Measurements from ENCODE around the gene CRLF3. TPM values are rescaled to one million over a fixed set of nuclear protein-coding genes. Genes with fewer than 3 reads are reported as not detected.

Gene CRLF3
- total RNA-seq (2014; rRNA removed; shearing (Covaris generic)): 25.8 and 28.0 TPM in 2 replicates

GRCh38 chr17:30824356-30825145 lies at the start of gene CRLF3:
CRLF3 (minus strand) TSS chr17:30824692; CDS start chr17:30824651, 41 bp downstream.
- Histone ChIP-seq H3K4me1 (replicated peaks) (peaks cover 20% of the 10 kb centered on the region), H3K36me3 (peaks cover 5% of the 10 kb centered on the region; the same call in 1 of the 2 replicates), H3K27me3 (replicated peaks) (no peaks in the 10 kb centered on the region), H3K27ac (peak within 1 kb of the TSS; percentile 38), H3K9me3 (replicated peaks) (no peaks in the 10 kb centered on the region), H3K4me3 (peak within 1 kb of the TSS; percentile 86)
- DNase-seq (ENCODE audit: low read depth in 1 of 2, low spot score in 2 of 2): peak; percentile 82 to 87

- DNase-seq (ENCODE audit: low read depth in 1 of 2, low spot score in 2 of 2): no peak
- no peaks in the 10 kb centered on the region for H3K9me3 ChIP-seq (replicated peaks)
- no peaks in the 10 kb centered on the region for H3K27me3 ChIP-seq (replicated peaks)
- H3K27ac ChIP-seq: no peak overlapping the region
- no peaks in the 10 kb centered on the region for H3K4me1 ChIP-seq (replicated peaks)
- H3K4me3 ChIP-seq: no peak overlapping the region
- peaks cover 64% of the 10 kb centered on the region for H3K36me3 ChIP-seq
These were observed 44.5 kb upstream of the CRLF3 start for GRCh38 chr17:30869005-30869404.

GRCh38 chr17:30864636-30865035 lies 40.1 kb upstream of the CRLF3 start:
- Histone ChIP-seq H3K9me3 (replicated peaks) (no peaks in the 10 kb centered on the region), H3K27ac (no peak overlapping the region), H3K4me1 (replicated peaks) (no peaks in the 10 kb centered on the region), H3K27me3 (replicated peaks) (no peaks in the 10 kb centered on the region), H3K4me3 (no peak overlapping the region), H3K36me3 (peaks cover 63% of the 10 kb centered on the region)
- DNase-seq (ENCODE audit: low read depth in 1 of 2, low spot score in 2 of 2): no peak

- Histone ChIP-seq H3K4me1 (replicated peaks) (no peaks in the 10 kb centered on the region), H3K9me3 (replicated peaks) (no peaks in the 10 kb centered on the region), H3K27ac (no peak overlapping the region), H3K27me3 (replicated peaks) (no peaks in the 10 kb centered on the region), H3K4me3 (no peak overlapping the region), H3K36me3 (peaks cover 66% of the 10 kb centered on the region)
- DNase-seq (ENCODE audit: low read depth in 1 of 2, low spot score in 2 of 2): no peak
These were observed 34.2 kb upstream of the CRLF3 start for GRCh38 chr17:30858556-30859250.

- no peaks in the 10 kb centered on the region for H3K4me1 ChIP-seq (replicated peaks)
- H3K36me3 ChIP-seq: peaks cover 65% of the 10 kb centered on the region
- no peaks in the 10 kb centered on the region for H3K27me3 ChIP-seq (replicated peaks)
- H3K4me3 ChIP-seq: no peak overlapping the region
- DNase-seq (ENCODE audit: low read depth in 1 of 2, low spot score in 2 of 2): no peak
- H3K27ac ChIP-seq: no peak overlapping the region
- no peaks in the 10 kb centered on the region for H3K9me3 ChIP-seq (replicated peaks)
These were observed 29.7 kb upstream of the CRLF3 start for GRCh38 chr17:30854146-30854545.

GRCh38 chr17:30848021-30848420 lies 23.5 kb upstream of the CRLF3 start:
- H3K27me3 ChIP-seq (replicated peaks): no peaks in the 10 kb centered on the region
- H3K27ac ChIP-seq: no peak overlapping the region
- peaks cover 60% of the 10 kb centered on the region for H3K36me3 ChIP-seq
- no peaks in the 10 kb centered on the region for H3K9me3 ChIP-seq (replicated peaks)
- H3K4me3 ChIP-seq: no peak overlapping the region
- DNase-seq (ENCODE audit: low read depth in 1 of 2, low spot score in 2 of 2): no peak
- no peaks in the 10 kb centered on the region for H3K4me1 ChIP-seq (replicated peaks)

GRCh38 chr17:30840771-30841170 lies 16.3 kb upstream of the CRLF3 start:
- Histone ChIP-seq H3K4me1 (replicated peaks) (no peaks in the 10 kb centered on the region), H3K27ac (no peak overlapping the region), H3K27me3 (replicated peaks) (no peaks in the 10 kb centered on the region), H3K36me3 (peaks cover 71% of the 10 kb centered on the region), H3K9me3 (replicated peaks) (no peaks in the 10 kb centered on the region), H3K4me3 (no peak overlapping the region)
- DNase-seq (ENCODE audit: low read depth in 1 of 2, low spot score in 2 of 2): no peak

- H3K36me3 ChIP-seq: peaks cover 76% of the 10 kb centered on the region
- no peak overlapping the region for H3K27ac ChIP-seq
- H3K9me3 ChIP-seq (replicated peaks): no peaks in the 10 kb centered on the region
- no peaks in the 10 kb centered on the region for H3K27me3 ChIP-seq (replicated peaks)
- peaks cover 3% of the 10 kb centered on the region for H3K4me1 ChIP-seq (replicated peaks)
- DNase-seq (ENCODE audit: low read depth in 1 of 2, low spot score in 2 of 2): no peak
- H3K4me3 ChIP-seq: no peak overlapping the region
These were observed 13.8 kb upstream of the CRLF3 start for GRCh38 chr17:30838202-30838807.

GRCh38 chr17:30832438-30833124 lies 8.1 kb upstream of the CRLF3 start:
- Histone ChIP-seq H3K4me1 (replicated peaks) (peaks cover 10% of the 10 kb centered on the region), H3K4me3 (peak overlapping the region; percentile 85), H3K27ac (peak overlapping the region; percentile 86), H3K36me3 (peaks cover 40% of the 10 kb centered on the region), H3K9me3 (replicated peaks) (no peaks in the 10 kb centered on the region), H3K27me3 (replicated peaks) (no peaks in the 10 kb centered on the region)
- no peak for DNase-seq (ENCODE audit: low read depth in 1 of 2, low spot score in 2 of 2)

GRCh38 chr17:30831663-30832437 lies 7.4 kb upstream of the CRLF3 start, which contains the start of gene ATAD5:
ATAD5 (plus strand) TSS chr17:30831966; CDS start chr17:30832348, 382 bp downstream.
- no peaks in the 10 kb centered on the region for H3K27me3 ChIP-seq (replicated peaks)
- H3K27ac ChIP-seq: peak within 1 kb of the TSS; percentile 86
- H3K9me3 ChIP-seq (replicated peaks): no peaks in the 10 kb centered on the region
- H3K4me1 ChIP-seq (replicated peaks): peaks cover 10% of the 10 kb centered on the region
- DNase-seq (ENCODE audit: low read depth in 1 of 2, low spot score in 2 of 2): peak; percentile 82 to 91
- H3K4me3 ChIP-seq: peak within 1 kb of the TSS; percentile 85
- H3K36me3 ChIP-seq: peaks cover 33% of the 10 kb centered on the region

- peaks cover 10% of the 10 kb centered on the region for H3K4me1 ChIP-seq (replicated peaks)
- peaks cover 29% of the 10 kb centered on the region for H3K36me3 ChIP-seq
- peak overlapping the region; percentile 86 for H3K27ac ChIP-seq
- H3K4me3 ChIP-seq: peak overlapping the region; percentile 85
- DNase-seq (ENCODE audit: low read depth in 1 of 2, low spot score in 2 of 2): peak in 1 of 2 experiments; percentile 7
- no peaks in the 10 kb centered on the region for H3K9me3 ChIP-seq (replicated peaks)
- no peaks in the 10 kb centered on the region for H3K27me3 ChIP-seq (replicated peaks)
These were observed 6.8 kb upstream of the CRLF3 start for GRCh38 chr17:30831257-30831656.

- no peaks in the 10 kb centered on the region for H3K9me3 ChIP-seq (replicated peaks)
- peaks cover 13% of the 10 kb centered on the region for H3K4me1 ChIP-seq (replicated peaks)
- H3K4me3 ChIP-seq: no peak overlapping the region
- DNase-seq (ENCODE audit: low read depth in 1 of 2, low spot score in 2 of 2): no peak
- peaks cover 12% of the 10 kb centered on the region for H3K36me3 ChIP-seq
- no peak overlapping the region for H3K27ac ChIP-seq
- no peaks in the 10 kb centered on the region for H3K27me3 ChIP-seq (replicated peaks)
These were observed 4.5 kb upstream of the CRLF3 start for GRCh38 chr17:30829022-30829421.

- Histone ChIP-seq H3K4me1 (replicated peaks) (peaks cover 15% of the 10 kb centered on the region), H3K36me3 (peaks cover 8% of the 10 kb centered on the region), H3K4me3 (no peak overlapping the region), H3K27me3 (replicated peaks) (no peaks in the 10 kb centered on the region), H3K9me3 (replicated peaks) (no peaks in the 10 kb centered on the region), H3K27ac (no peak overlapping the region)
- DNase-seq (ENCODE audit: low read depth in 1 of 2, low spot score in 2 of 2): no peak
These were observed 2.6 kb upstream of the CRLF3 start for GRCh38 chr17:30827082-30827481.

Data from SJSA1 (cell line).